Neural cell (in vitro differentiated cells): ENCODE results near the gene OXER1. TPM values are rescaled to one million over a fixed set of nuclear protein-coding genes. Genes with fewer than 3 reads are reported as not detected.

Experiments
- H2AFZ ChIP-seq: fragments of 200-600, 300-800 bp; sonication (generic), shearing (Covaris generic); 2 replicates; pipeline ENCODE4 v1.6.0; 2014; ENCODE audit warnings: low read depth, mild to moderate bottlenecking, antibody characterized with exemption, low read length, moderate library complexity
- H3F3A ChIP-seq: fragments of 200-600 bp; shearing (Covaris generic); 2 replicates; pipeline ENCODE4 v1.6.1; 2016; ENCODE audit warnings: mild to moderate bottlenecking, moderate library complexity, mixed read lengths, antibody characterized with exemption, low read length; ENCODE audit not compliant: insufficient read depth, poor library complexity, severe bottlenecking
- H3K27ac ChIP-seq: fragments of 200-600, 300-800 bp; sonication (generic), shearing (Covaris generic); 2 replicates; pipeline ENCODE4 v1.5.1; 2014; ENCODE audit warnings: mild to moderate bottlenecking, low read length, moderate library complexity
- H3K27me3 ChIP-seq: fragments of 300-800, 200-600 bp; sonication (generic), shearing (Covaris generic); 2 replicates; pipeline ENCODE4 v1.6.0; 2014; ENCODE audit warnings: mild to moderate bottlenecking, low read depth, low read length, moderate library complexity; ENCODE audit not compliant: insufficient read depth
- H3K36me3 ChIP-seq: fragments of 300-800, 200-600 bp; sonication (generic), shearing (Covaris generic); 2 replicates; pipeline ENCODE4 v1.5.1; 2014; ENCODE audit warnings: mild to moderate bottlenecking, antibody characterized with exemption, low read length, moderate library complexity; ENCODE audit not compliant: insufficient read depth
- H3K4me2 ChIP-seq: fragments of 300-800, 200-600 bp; sonication (generic), shearing (Covaris generic); 2 replicates; pipeline ENCODE4 v1.6.0; 2014; ENCODE audit warnings: mild to moderate bottlenecking, low read length
- H3K4me3 ChIP-seq: fragments of 300-800, 200-600 bp; sonication (generic), shearing (Covaris generic); 2 replicates; pipeline ENCODE4 v1.5.1; 2014; ENCODE audit warnings: mild to moderate bottlenecking, low read length, moderate library complexity
- H3K79me2 ChIP-seq: fragments of 200-600 bp; shearing (Covaris generic); replicated peaks from 2 replicates; pipeline ENCODE4 v1.6.0; 2014; ENCODE audit warnings: mild to moderate bottlenecking, low read length, moderate library complexity; ENCODE audit not compliant: insufficient read depth
- H3K9ac ChIP-seq: fragments of 300-800, 200-600 bp; sonication (generic), shearing (Covaris generic); 2 replicates; pipeline ENCODE4 v1.6.1; 2016; ENCODE audit warnings: mild to moderate bottlenecking, low read length, mixed read lengths
- H3K9me2 ChIP-seq: fragments of 200-600 bp; shearing (Covaris generic); 2 replicates; pipeline ENCODE4 v1.6.1; 2016; ENCODE audit warnings: mild to moderate bottlenecking, low read length, mixed read lengths; ENCODE audit not compliant: insufficient read depth
- H3K9me3 ChIP-seq: fragments of 200-600, 300-800 bp; sonication (generic), shearing (Covaris generic); 2 replicates; pipeline ENCODE4 v1.6.1; 2016; ENCODE audit warnings: mild to moderate bottlenecking, mixed run types, low read length, moderate library complexity, mixed read lengths
- H4K20me1 ChIP-seq: fragments of 200-600 bp; shearing (Covaris generic); 2 replicates; pipeline ENCODE4 v1.6.1; 2016; ENCODE audit warnings: mild to moderate bottlenecking, mixed run types; ENCODE audit not compliant: insufficient read depth
- EP300 ChIP-seq: fragments of 450-650 bp; conservative IDR thresholded peaks from 2 replicates; pipeline ENCODE4 v1.6.1; 2014; ENCODE audit warnings: antibody characterized with exemption, mild to moderate bottlenecking, moderate library complexity; ENCODE audit not compliant: poor library complexity, severe bottlenecking
- EZH2 ChIP-seq: fragments of 200-600, 300-800 bp; shearing (Covaris generic), sonication (generic); IDR thresholded peaks from 2 replicates; pipeline ENCODE4 v1.6.1; 2014; ENCODE audit warnings: antibody characterized with exemption, low read length, borderline replicate concordance, mild to moderate bottlenecking; ENCODE audit not compliant: insufficient read depth, poor library complexity, severe bottlenecking
- MXI1 ChIP-seq: fragments of 450-650 bp; conservative IDR thresholded peaks from 2 replicates; pipeline ENCODE4 v1.6.1; 2014; ENCODE audit warnings: antibody characterized with exemption, mild to moderate bottlenecking; ENCODE audit not compliant: poor library complexity, severe bottlenecking
- POLR2AphosphoS5 ChIP-seq: IDR thresholded peaks from 2 replicates; pipeline ENCODE4 v1.6.1; 2012
- RAD21 ChIP-seq: fragments of 450-650 bp; conservative IDR thresholded peaks from 2 replicates; pipeline ENCODE4 v1.6.1; 2014; ENCODE audit warnings: antibody characterized with exemption, mild to moderate bottlenecking, moderate library complexity
- REST ChIP-seq: IDR thresholded peaks from 2 replicates; pipeline ENCODE4 v1.6.1; 2012; ENCODE audit warnings: borderline replicate concordance
- SMC3 ChIP-seq: fragments of 450-650 bp; conservative IDR thresholded peaks from 2 replicates; pipeline ENCODE4 v1.6.1; 2014; ENCODE audit warnings: antibody characterized with exemption, mild to moderate bottlenecking, moderate library complexity; ENCODE audit not compliant: poor library complexity
- TAF1 ChIP-seq: IDR thresholded peaks from 2 replicates; pipeline ENCODE4 v1.6.1; 2012; ENCODE audit warnings: low read depth
- polyA plus RNA-seq: library from polyadenylated mRNA; depleted of rRNA; stranded (reverse); fragments of >200 nt; gene quantifications from 2 replicates; pipeline ENCODE4 v1.2.3, GENCODE V29; 2014
- TF ChIP-seq, protein P1 (sequence below): fragments of 450-650 bp; IDR thresholded peaks from 2 replicates; pipeline ENCODE4 v1.5.1; 2014; ENCODE audit warnings: antibody characterized with exemption, mild to moderate bottlenecking, moderate library complexity; ENCODE audit not compliant: poor library complexity, severe bottlenecking

The OXER1 gene
- polyA plus RNA-seq, 1 donor from 2014 or later: not detected

DNA sequence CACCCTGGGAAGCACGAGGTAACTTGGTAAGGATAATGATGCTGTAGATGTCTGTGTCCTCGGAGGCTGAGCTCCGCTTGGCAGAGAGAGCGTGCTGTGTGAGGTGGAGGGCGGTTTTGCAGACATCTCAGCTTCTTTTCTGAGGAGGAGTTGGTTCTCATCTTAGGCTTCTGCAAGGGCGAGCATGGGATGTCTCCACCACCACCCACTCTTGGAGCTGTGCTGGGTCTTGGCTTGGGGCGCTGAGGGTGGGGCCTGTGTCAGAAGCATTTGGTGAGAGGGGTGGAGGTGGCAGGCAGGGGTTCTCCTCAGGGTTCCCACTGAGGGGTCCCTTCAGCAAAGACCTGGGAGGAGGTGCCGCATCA, 9.2 kb downstream of the OXER1 start:
- no peak overlapping the region for H3K4me2 ChIP-seq

GRCh38 chr2:42754021-42754775, 9.7 kb downstream of the OXER1 start:
- H3K9me2 ChIP-seq: no peaks in the 10 kb centered on the region
- no peaks in the 10 kb centered on the region for H3F3A ChIP-seq
- no peaks in the 10 kb centered on the region for H3K79me2 ChIP-seq
- no peak overlapping the region for H3K4me3 ChIP-seq
- no peak overlapping the region for H3K9ac ChIP-seq
- no peaks in the 10 kb centered on the region for H3K27me3 ChIP-seq
- no peaks in the 10 kb centered on the region for H4K20me1 ChIP-seq
- H3K27ac ChIP-seq: no peak overlapping the region
- no peak overlapping the region for H3K4me2 ChIP-seq
- H2AFZ ChIP-seq: no peak overlapping the region
- H3K36me3 ChIP-seq: no peaks in the 10 kb centered on the region
- no peak for TF ChIP-seq MXI1
- TF ChIP-seq TAF1: no peak
- H3K9me3 ChIP-seq: no peaks in the 10 kb centered on the region

More for the DNA sequence above, 9.2 kb downstream of the OXER1 start:
- Histone ChIP-seq H3F3A (no peaks in the 10 kb centered on the region), H3K4me3 (no peak overlapping the region), H3K9ac (no peak overlapping the region), H2AFZ (no peak overlapping the region), H3K9me3 (no peaks in the 10 kb centered on the region), H3K27me3 (no peaks in the 10 kb centered on the region), H3K79me2 (no peaks in the 10 kb centered on the region), H3K36me3 (no peaks in the 10 kb centered on the region), H3K9me2 (no peaks in the 10 kb centered on the region), H4K20me1 (no peaks in the 10 kb centered on the region), H3K27ac (no peak overlapping the region)
- TF ChIP-seq REST: no peak
- no peak for TF ChIP-seq RAD21
- TF ChIP-seq MXI1: no peak
- TF ChIP-seq, protein P1, sequence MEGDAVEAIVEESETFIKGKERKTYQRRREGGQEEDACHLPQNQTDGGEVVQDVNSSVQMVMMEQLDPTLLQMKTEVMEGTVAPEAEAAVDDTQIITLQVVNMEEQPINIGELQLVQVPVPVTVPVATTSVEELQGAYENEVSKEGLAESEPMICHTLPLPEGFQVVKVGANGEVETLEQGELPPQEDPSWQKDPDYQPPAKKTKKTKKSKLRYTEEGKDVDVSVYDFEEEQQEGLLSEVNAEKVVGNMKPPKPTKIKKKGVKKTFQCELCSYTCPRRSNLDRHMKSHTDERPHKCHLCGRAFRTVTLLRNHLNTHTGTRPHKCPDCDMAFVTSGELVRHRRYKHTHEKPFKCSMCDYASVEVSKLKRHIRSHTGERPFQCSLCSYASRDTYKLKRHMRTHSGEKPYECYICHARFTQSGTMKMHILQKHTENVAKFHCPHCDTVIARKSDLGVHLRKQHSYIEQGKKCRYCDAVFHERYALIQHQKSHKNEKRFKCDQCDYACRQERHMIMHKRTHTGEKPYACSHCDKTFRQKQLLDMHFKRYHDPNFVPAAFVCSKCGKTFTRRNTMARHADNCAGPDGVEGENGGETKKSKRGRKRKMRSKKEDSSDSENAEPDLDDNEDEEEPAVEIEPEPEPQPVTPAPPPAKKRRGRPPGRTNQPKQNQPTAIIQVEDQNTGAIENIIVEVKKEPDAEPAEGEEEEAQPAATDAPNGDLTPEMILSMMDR: no peak
- TF ChIP-seq POLR2AphosphoS5: no peak
- no peak for TF ChIP-seq EP300
- TF ChIP-seq EZH2: no peak
- no peak for TF ChIP-seq TAF1
- no peak for TF ChIP-seq SMC3
